ENCODE data around the gene AGPS.

- TF ChIP-seq ESRRA (CRISPR knock-in tag; IDR thresholded peaks at IDR 0.05; ENCODE audit: low read depth): no peak
- TF ChIP-seq NFYB (CRISPR knock-in tag; IDR thresholded peaks at IDR 0.05): no peak
- no peak for TF ChIP-seq ZNF407 (CRISPR knock-in tag; IDR thresholded peaks at IDR 0.05; ENCODE audit: not compliant biosample characterization)
- no peak for TF ChIP-seq STAT6 (CRISPR knock-in tag; IDR thresholded peaks at IDR 0.05; ENCODE audit: borderline replicate concordance)
- no peak for TF ChIP-seq TP53 (CRISPR knock-in tag; conservative IDR thresholded peaks at IDR 0.05)
- no peak for TF ChIP-seq POGZ (CRISPR knock-in tag; IDR thresholded peaks at IDR 0.05)
- TF ChIP-seq CTCF (CRISPR knock-in tag; IDR thresholded peaks at IDR 0.05): no peak
- TF ChIP-seq REST (IDR thresholded peaks at IDR 0.05; ENCODE audit: borderline replicate concordance in 1 of 2, low read depth in 1 of 2, low read length in 2 of 2): no peak
- no peak for TF ChIP-seq SNRNP70 (IDR thresholded peaks at IDR 0.05; ENCODE audit: low read depth, low read length)
- TF ChIP-seq PPARG (CRISPR knock-in tag; conservative IDR thresholded peaks at IDR 0.05): no peak
- no peak for TF ChIP-seq MEIS2 (CRISPR knock-in tag; IDR thresholded peaks at IDR 0.05)
- no peak for TF ChIP-seq SMARCE1 (IDR thresholded peaks at IDR 0.05; ENCODE audit: borderline replicate concordance)
- TF ChIP-seq BCL3 (CRISPR knock-in tag; IDR thresholded peaks at IDR 0.05): no peak
- TF ChIP-seq ZBTB3 (CRISPR knock-in tag; IDR thresholded peaks at IDR 0.05; ENCODE audit: borderline replicate concordance, low read depth): no peak
These were observed 72.0 kb downstream of the AGPS start for GRCh38 chr2:177464549-177464948.
